ENCODE data around the gene RSPH3. TPM values are rescaled to one million over a fixed set of nuclear protein-coding genes. Genes with fewer than 3 reads are reported as not detected.

RSPH3 gene
- total and polyA plus RNA-seq, 2 of the 13 experiments (the other 11 are each of a cell fraction or from before 2014, with no cell fraction given), result 1.3 to 3.5 TPM

- BruUV-seq (replicated peaks), result no TSS peak
- 24% methylated on average over 11 of the region's 11 CpGs for whole genome bisulfite sequencing (ENCODE audit: low lambda C conversion rate)
- peaks cover 8% of the 10 kb centered on the region for H3K4me1 ChIP-seq (ENCODE audit: insufficient read depth, low read length)
- ChIA-PET CTCF (ENCODE audit: low intra/inter-chr PET ratio, low total read pairs) (no interaction called here), POLR2A (no interaction called here)
- H3K27ac ChIP-seq (ENCODE audit: extremely low read length, insufficient read depth, low read length), result no peak overlapping the region
- no peak overlapping the region for H2AFZ ChIP-seq (ENCODE audit: low read length)
- H3K36me3 ChIP-seq (replicated peaks in 1 of 2; ENCODE audit: control insufficient read depth in 1 of 2, insufficient read depth in 2 of 2, low read length in 2 of 2), result no peaks in the 10 kb centered on the region
- no peak overlapping the region for H3K9ac ChIP-seq (ENCODE audit: insufficient read depth, low read depth, low read length)
- H3K27me3 ChIP-seq (ENCODE audit: control insufficient read depth in 1 of 2, insufficient read depth in 2 of 2, low read length in 2 of 2), result peaks cover 0 to 31% of the 10 kb centered on the region in 2 experiments; a peak in 2 of 5 replicates
- in situ Hi-C loops (cut with HindIII; ENCODE audit: extremely low pct_ligation_motif_present, low pct_unique_long_range_greater_than_20kb) (no loop called here), intact Hi-C loops (cut with micrococcal nuclease; ENCODE audit: unreplicated experiment) (no loop called here)
- FAIRE-seq (no peak), ATAC-seq (peak; percentile 75), DNase-seq (ENCODE audit: low spot score) (peak; percentile 19)
- H3K9me3 ChIP-seq (ENCODE audit: low read length), result no peaks in the 10 kb centered on the region
- H4K20me1 ChIP-seq (ENCODE audit: insufficient read depth, low read length), result no peaks in the 10 kb centered on the region
- no peak overlapping the region for H3K4me3 ChIP-seq (replicated peaks in 1 of 3; ENCODE audit: insufficient read depth in 1 of 3, low read depth in 2 of 3, low read length in 3 of 3)
- H3K4me2 ChIP-seq (ENCODE audit: low read depth, low read length), result no peak overlapping the region
- H3K79me2 ChIP-seq (ENCODE audit: insufficient read depth, low read length), result no peaks in the 10 kb centered on the region
- TF ChIP-seq ZNF883 (CRISPR knock-in tag; IDR thresholded peaks at IDR 0.05; ENCODE audit: not compliant biosample characterization) (no peak), ZNF839 (CRISPR knock-in tag; IDR thresholded peaks at IDR 0.05; ENCODE audit: borderline replicate concordance) (no peak), ZNF160 (CRISPR knock-in tag; IDR thresholded peaks at IDR 0.05) (no peak), CCAR2 (optimal IDR thresholded peaks at IDR 0.05; ENCODE audit: low read depth, low read length) (no peak), NR2F1 (CRISPR knock-in tag; IDR thresholded peaks at IDR 0.05) (0 out of 4 replicates have a peak, but pooled peaks of 1 of the 2 experiments have one; percentile 23), AHDC1 (CRISPR knock-in tag; IDR thresholded peaks at IDR 0.05; ENCODE audit: borderline replicate concordance) (0 out of 2 replicates have a peak, but pooled peaks have one; percentile 20), NR2F6 (IDR thresholded peaks at IDR 0.05) (peak; percentile 64), NR2F6 (CRISPR knock-in tag; IDR thresholded peaks at IDR 0.05) (0 out of 2 replicates have a peak, but pooled peaks have one; percentile 12), CAMTA2 (CRISPR knock-in tag; IDR thresholded peaks at IDR 0.05; ENCODE audit: borderline replicate concordance) (no peak)
Observed at GRCh38 chr6:159033160-159034049, 33.4 kb upstream of the RSPH3 start.
